MCF 10A (cell line): ENCODE data around the gene TMEM139. TPM values are rescaled to one million over a fixed set of nuclear protein-coding genes. Genes with fewer than 3 reads are reported as not detected.

Experiments
- BruUV-seq: library from RNA; stranded (reverse); fragments of 400-500 nt; replicated peaks from 2 replicates; lab custom pipeline; 2021; lab: Mats Ljungman, UMichigan
- CTCF ChIA-PET: fragments of 300-600 bp; sonication (Branson Sonifier 250); formaldehyde crosslinking; extraction: SDS; loops from one replicate; lab custom pipeline; 2021; ENCODE audit warnings: antibody characterized with exemption, inconsistent platforms; lab: Yijun Ruan, JAX
- POLR2A ChIA-PET: fragments of 300-600, 350-650 bp; sonication (Branson Sonifier 250); formaldehyde crosslinking; extraction: SDS; loops from one replicate; lab custom pipeline; 2020; ENCODE audit warnings: antibody characterized with exemption, inconsistent platforms; lab: Yijun Ruan, JAX
- DNase-seq: peaks from one replicate; pipeline ENCODE4 v3.0.0-alpha.2; 2018; ENCODE audit not compliant: unreplicated experiment
- H3K27ac Mint-ChIP-seq: one replicate; pipeline ENCODE4 v1.8.0; 2022; ENCODE audit warnings: mild to moderate bottlenecking, low read depth, mixed read lengths; ENCODE audit not compliant: unreplicated experiment
- H3K27me3 Mint-ChIP-seq: one replicate; pipeline ENCODE4 v1.8.0; 2022; ENCODE audit warnings: mixed read lengths; ENCODE audit not compliant: insufficient read depth, unreplicated experiment
- H3K36me3 Mint-ChIP-seq: one replicate; pipeline ENCODE4 v1.8.0; 2022; ENCODE audit warnings: mild to moderate bottlenecking, moderate library complexity, mixed read lengths; ENCODE audit not compliant: insufficient read depth, unreplicated experiment
- H3K4me1 Mint-ChIP-seq: one replicate; pipeline ENCODE4 v1.8.0; 2022; ENCODE audit warnings: mixed read lengths; ENCODE audit not compliant: insufficient read depth, unreplicated experiment
- H3K4me3 Mint-ChIP-seq: one replicate; pipeline ENCODE4 v1.8.0; 2022; ENCODE audit warnings: mild to moderate bottlenecking, moderate library complexity, mixed read lengths; ENCODE audit not compliant: unreplicated experiment
- H3K9me3 Mint-ChIP-seq: one replicate; pipeline ENCODE4 v1.8.0; 2022; ENCODE audit warnings: mixed read lengths; ENCODE audit not compliant: unreplicated experiment
- CTCF ChIP-seq: fragments of 200-600 bp; IDR thresholded peaks from one replicate; pipeline ENCODE4 v1.8.0; 2022; ENCODE audit warnings: antibody characterized with exemption, mild to moderate bottlenecking; ENCODE audit not compliant: unreplicated experiment
- intact Hi-C: fragments of 100-400 bp; cut with micrococcal nuclease; formaldehyde crosslinking; loops from 2 replicates; pipeline ENCODE4 v1.14.1; 2022
- total RNA-seq: library from RNA; stranded (reverse); gene quantifications from 2 replicates; pipeline ENCODE4 v1.2.3, GENCODE V29; 2022

The TMEM139 gene
- total RNA-seq, 1 experiment from 2014 or later: 9.2 TPM

GRCh38 chr7:143321242-143321641 lies 36.5 kb downstream of the TMEM139 start:
- Mint-ChIP-seq H3K27me3 (no peaks in the 10 kb centered on the region), H3K4me1 (peaks cover 26% of the 10 kb centered on the region), H3K4me3 (no peak overlapping the region), H3K36me3 (peaks cover 5% of the 10 kb centered on the region), H3K9me3 (no peaks in the 10 kb centered on the region), H3K27ac (no peak overlapping the region)
- ChIA-PET POLR2A (interaction anchor here (2.9 kb wide), 1 partner anchor 9 kb away, joined by 8 read pairs; no protein-coding TSS in a partner anchor), CTCF (interaction anchor here (0.7 to 1.5 kb wide), 4 partner anchors 10 to 319 kb away, joined by 3 to 4 read pairs (median 4); no protein-coding TSS in a partner anchor)
- BruUV-seq: no TSS peak
- DNase-seq: no peak
- no peak for TF ChIP-seq CTCF
- intact Hi-C loops: loop anchor here (2.0 kb wide), 3 partner anchors 60 to 96 kb away; partner anchors contain the start of genes EPHA1 and ZYX

- intact Hi-C loops: loop anchor here (2.0 kb wide), 3 partner anchors 59 to 95 kb away; partner anchors contain the start of genes EPHA1 and ZYX
- ChIA-PET CTCF (interaction anchor here (0.6 to 1.5 kb wide), 4 partner anchors 9 to 97 kb away, joined by 3 to 4 read pairs (median 4); no protein-coding TSS in a partner anchor), POLR2A (interaction anchor here (2.9 kb wide), 1 partner anchor 9 kb away, joined by 8 read pairs; no protein-coding TSS in a partner anchor)
These were observed 37.0 kb downstream of the TMEM139 start for GRCh38 chr7:143321734-143322133.

GRCh38 chr7:143322760-143323633 lies 38.2 kb downstream of the TMEM139 start:
- CTCF ChIA-PET: interaction anchor here (1.5 kb wide), 1 partner anchor 8 kb away, joined by 4 read pairs; no protein-coding TSS in a partner anchor

More at GRCh38 chr7:143321734-143322133, 37.0 kb downstream of the TMEM139 start:
- Mint-ChIP-seq H3K27me3 (no peaks in the 10 kb centered on the region), H3K36me3 (peaks cover 5% of the 10 kb centered on the region), H3K27ac (no peak overlapping the region), H3K4me1 (peaks cover 26% of the 10 kb centered on the region), H3K4me3 (no peak overlapping the region), H3K9me3 (no peaks in the 10 kb centered on the region)
- DNase-seq: peak; percentile 52
- peak; percentile 34 for TF ChIP-seq CTCF
- no TSS peak for BruUV-seq

More at GRCh38 chr7:143322760-143323633, 38.2 kb downstream of the TMEM139 start:
- no peak for TF ChIP-seq CTCF
- Mint-ChIP-seq H3K36me3 (peaks cover 5% of the 10 kb centered on the region), H3K9me3 (no peaks in the 10 kb centered on the region), H3K27me3 (no peaks in the 10 kb centered on the region), H3K4me1 (peaks cover 26% of the 10 kb centered on the region), H3K4me3 (no peak overlapping the region), H3K27ac (no peak overlapping the region)
- no TSS peak for BruUV-seq
- POLR2A ChIA-PET: no interaction called here
- intact Hi-C loops: no loop called here
- DNase-seq: no peak
